K562 (cell line): Measurements from ENCODE around the gene PTPRR. TPM values are rescaled to one million over a fixed set of nuclear protein-coding genes. Genes with fewer than 3 reads are reported as not detected.

ENCODE experiments used
- ATAC-seq: fragments of 200-7000 bp; cut with Tn5 transposase; 3 replicates; pipeline ENCODE4 v1.9.1; 2020; ENCODE audit warnings: moderate library complexity
- BruUV-seq: library from RNA; stranded (reverse); fragments of 400-500 nt; replicated peaks from 2 replicates; lab custom pipeline; 2021; lab: Mats Ljungman, UMichigan
- CTCF ChIA-PET: fragments of 300-600 bp; formaldehyde crosslinking; extraction: SDS; loops from one replicate; lab custom pipeline; 2021; ENCODE audit warnings: low intra/inter-chr PET ratio; lab: Yijun Ruan, JAX
- POLR2A ChIA-PET: fragments of 300-600, 350-650 bp; sonication (Branson Sonifier 250); formaldehyde crosslinking; extraction: SDS; loops from one replicate; lab custom pipeline; 2021; ENCODE audit warnings: antibody characterized with exemption, inconsistent platforms; lab: Yijun Ruan, JAX
- DNase-seq, 4 experiments: peaks; one replicate each; pipeline versions ENCODE4 v3.0.0 to v3.0.0-alpha.2; 2011 to 2018; ENCODE audit warnings: low spot score in 3 of 4, mixed read lengths in 3 of 4; ENCODE audit errors: extremely low read depth in 1 of 4
- FAIRE-seq: peaks from 2 replicates; lab custom pipeline; 2011; peaks lifted over from hg19 to GRCh38; lab: Jason Lieb, UNC
- H2AFZ ChIP-seq: 2 replicates; pipeline ENCODE4 v1.6.0; 2011; ENCODE audit warnings: low read depth, low read length, control low read depth, inconsistent platforms
- H3K27ac ChIP-seq: fragments of 200-600 bp; 3 replicates; pipeline ENCODE4 v1.8.0; 2011; ENCODE audit warnings: low read depth, mild to moderate bottlenecking, control low read depth, inconsistent platforms, low read length, moderate library complexity, mixed read lengths; ENCODE audit errors: extremely low read depth
- H3K27me3 ChIP-seq, 2 experiments: fragments of 300-600 bp in 1 of 2; 2 replicates in 1 of 2; 3 replicates in 1 of 2; pipeline versions ENCODE4 v1.6.0 to v1.8.0; 2011; ENCODE audit warnings: inconsistent platforms in 2 of 2, low read length in 2 of 2, mild to moderate bottlenecking in 1 of 2, mixed read lengths in 1 of 2, moderate library complexity in 1 of 2; ENCODE audit not compliant: control insufficient read depth in 2 of 2, insufficient read depth in 2 of 2
- H3K36me3 ChIP-seq: fragments of 300-600 bp; 3 replicates; pipeline ENCODE4 v1.8.0; 2011; ENCODE audit warnings: mild to moderate bottlenecking, low read length, inconsistent platforms; ENCODE audit not compliant: control insufficient read depth, insufficient read depth
- H3K4me1 ChIP-seq, 2 experiments: fragments of 200-600 bp in 1 of 2; replicated peaks in 1 of 2; 2 replicates in 1 of 2; 3 replicates in 1 of 2; pipeline versions ENCODE4 v1.5.1 to v1.8.0; 2011; ENCODE audit warnings: inconsistent platforms in 2 of 2, low read length in 2 of 2, mild to moderate bottlenecking in 1 of 2, mixed read lengths in 1 of 2, moderate library complexity in 1 of 2; ENCODE audit not compliant: control insufficient read depth in 2 of 2, insufficient read depth in 2 of 2
- H3K4me2 ChIP-seq: 2 replicates; pipeline ENCODE4 v1.6.1; 2011; ENCODE audit warnings: low read length, control low read depth, inconsistent platforms, mixed read lengths; ENCODE audit not compliant: insufficient read depth
- H3K4me3 ChIP-seq: fragments of 200-600 bp; sonication (generic), shearing (Covaris generic); 2 replicates; pipeline ENCODE4 v1.5.1; 2016; ENCODE audit warnings: control low read depth, inconsistent platforms
- H3K79me2 ChIP-seq: fragments of 200-600 bp; 3 replicates; pipeline ENCODE4 v1.8.0; 2011; ENCODE audit warnings: low read length, inconsistent platforms; ENCODE audit not compliant: control insufficient read depth, insufficient read depth
- H3K9ac ChIP-seq, 2 experiments: 2 replicates each; pipeline versions ENCODE4 v1.6.0 to v1.6.1; 2011; ENCODE audit warnings: low read depth in 2 of 2, low read length in 2 of 2, control low read depth in 1 of 2, inconsistent platforms in 1 of 2, mild to moderate bottlenecking in 1 of 2, mixed read lengths in 1 of 2; ENCODE audit not compliant: insufficient read depth in 1 of 2
- H3K9me1 ChIP-seq: one replicate; pipeline ENCODE4 v1.6.0; 2011; ENCODE audit warnings: inconsistent platforms, mild to moderate bottlenecking, low read length, moderate library complexity; ENCODE audit not compliant: control insufficient read depth, insufficient read depth
- H3K9me3 ChIP-seq: replicated peaks from 2 replicates; pipeline ENCODE4 v1.5.1; 2011; ENCODE audit warnings: low read depth, low read length, inconsistent platforms; ENCODE audit not compliant: control insufficient read depth, insufficient read depth
- H4K20me1 ChIP-seq: replicated peaks from 2 replicates; pipeline ENCODE4 v1.6.1; 2011; ENCODE audit warnings: low read length, inconsistent platforms, mixed read lengths; ENCODE audit not compliant: control insufficient read depth, insufficient read depth
- C11orf30 ChIP-seq: fragments of 450-650 bp; IDR thresholded peaks from 2 replicates; pipeline ENCODE4 v1.6.1; 2016; ENCODE audit warnings: low read depth, mild to moderate bottlenecking
- CC2D1A ChIP-seq: fragments of 450-650 bp; IDR thresholded peaks from 2 replicates; pipeline ENCODE4 v1.6.1; 2017; ENCODE audit warnings: mild to moderate bottlenecking
- CEBPB ChIP-seq: fragments of 450-650 bp; IDR thresholded peaks from 2 replicates; pipeline ENCODE4 v1.6.1; 2016; ENCODE audit warnings: missing genetic modification characterization, missing compliant biosample characterization
- CEBPG ChIP-seq, 3 experiments: fragments of 200-800 bp in 1 of 3; sonication (Bioruptor generic) in 1 of 3; sonication (generic) in 1 of 3; formaldehyde crosslinking in 1 of 3; IDR thresholded peaks in 2 of 3; conservative IDR thresholded peaks in 1 of 3; 2 replicates each; pipeline versions ENCODE4 v1.6.1 to v1.8.0; 2016 to 2022; ENCODE audit warnings: missing compliant biosample characterization in 2 of 3, missing genetic modification characterization in 2 of 3, mild to moderate bottlenecking in 1 of 3, missing genetic modification reagents in 1 of 3
- MAFG ChIP-seq: fragments of 450-650 bp; conservative IDR thresholded peaks from 2 replicates; pipeline ENCODE4 v1.6.1; 2016; ENCODE audit warnings: missing genetic modification characterization, missing compliant biosample characterization
- ZNF316 ChIP-seq: fragments of 450-650 bp; IDR thresholded peaks from 2 replicates; pipeline ENCODE4 v1.6.1; 2016
- WGBS: fragments of 100-300 bp; shearing (Covaris generic); methylation state at CpG from one replicate; pipeline ENCODE4 v1.1.6; 2016; ENCODE audit warnings: low coverage, mixed read lengths; ENCODE audit not compliant: insufficient coverage; ENCODE audit errors: missing lambda C conversion rate; 5-methylcytosine and 5-hydroxymethylcytosine counted together
- in situ Hi-C: fragments of 300-500 bp; cut with MboI; formaldehyde crosslinking; loops from 4 replicates; pipeline ENCODE4 v1.15.0; 2018; ENCODE audit warnings: inconsistent platforms, mixed read lengths
- intact Hi-C: fragments of 100-400 bp; cut with micrococcal nuclease; formaldehyde crosslinking; loops from 2 replicates; pipeline ENCODE4 v1.14.2; 2022
- polyA plus RNA-seq, 8 experiments: library from polyadenylated mRNA; depleted of rRNA in 4 of 8; stranded (reverse) in 5 of 8; unstranded in 3 of 8; fragments of >200 nt; fragmentation: Nextera tagmentation in 2 of 8; fragmentation: Illumina TruSeq in 1 of 8; extraction: Ambion mirVana in 2 of 8; extraction: Trizol in 1 of 8; gene quantifications; 2 replicates each; pipeline versions ENCODE4 v1.2.1 to v1.2.3, GENCODE V29; 2011 to 2014; ENCODE audit warnings: inconsistent platforms in 1 of 8, missing spikeins in 1 of 8
- total RNA-seq, 7 experiments: library from RNA; depleted of rRNA in 6 of 7; stranded (reverse); fragments of >200 nt in 6 of 7; fragmentation: Illumina TruSeq in 2 of 7; extraction: Trizol in 2 of 7; gene quantifications; 2 replicates each; pipeline versions ENCODE4 v1.2.1 to v1.2.3, GENCODE V29; 2011 to 2021; ENCODE audit warnings: low replicate concordance in 1 of 7
- TF ChIP-seq, protein P1 (sequence below), 2 experiments: fragments of 450-650 bp; formaldehyde crosslinking in 1 of 2; IDR thresholded peaks; 2 replicates each; pipeline versions ENCODE4 v1.4.0 to v1.6.1; 2014 to 2020; ENCODE audit warnings: mild to moderate bottlenecking in 2 of 2, borderline replicate concordance in 1 of 2, low read depth in 1 of 2

The PTPRR gene
- total and polyA plus RNA-seq, 9 of the 15 experiments (the other 6 are each of a cell fraction or from before 2014, with no cell fraction given), result 6.6 to 41.7 (median 12.3) TPM

DNA sequence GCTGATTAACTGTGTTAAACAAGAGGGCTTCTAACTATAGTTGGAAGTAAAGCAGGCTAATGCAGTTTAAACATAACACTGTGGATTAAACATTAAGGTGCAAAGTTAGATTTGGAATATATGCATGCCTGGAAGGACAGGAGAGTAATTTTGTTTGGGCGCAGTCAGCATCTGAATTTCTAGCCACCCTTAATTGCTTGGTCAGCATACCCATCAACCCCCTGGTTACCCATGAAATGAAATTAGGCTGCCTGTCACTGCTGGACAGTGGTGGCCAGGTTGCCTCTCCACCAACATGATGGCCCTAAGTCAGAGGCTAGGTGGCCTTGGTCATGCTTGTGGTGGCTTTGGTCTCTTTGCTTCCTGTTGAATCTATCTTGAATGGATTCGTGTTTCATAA lies 253.3 kb downstream of the PTPRR start:
- POLR2A ChIA-PET, result interaction anchor here (1.5 kb wide), 1 partner anchor 8 kb away, joined by 5 read pairs; no protein-coding TSS in a partner anchor
- no peak overlapping the region for H3K27ac ChIP-seq
- CTCF ChIA-PET, result no interaction called here
- intact Hi-C loops (no loop called here), in situ Hi-C loops (no loop called here)
- FAIRE-seq (no peak), ATAC-seq (no peak), DNase-seq (no peak)
- no peaks in the 10 kb centered on the region for H3K79me2 ChIP-seq
- no peak overlapping the region for H3K9ac ChIP-seq
- no peaks in the 10 kb centered on the region for H3K36me3 ChIP-seq
- no peak overlapping the region for H3K4me3 ChIP-seq
- H3K9me1 ChIP-seq, result no peaks in the 10 kb centered on the region
- no peaks in the 10 kb centered on the region for H3K27me3 ChIP-seq
- H4K20me1 ChIP-seq, result no peaks in the 10 kb centered on the region
- H2AFZ ChIP-seq, result peak overlapping the region; percentile 60
- H3K4me1 ChIP-seq, result peaks cover 0 to 8% of the 10 kb centered on the region in 2 experiments; a peak in 3 of 5 replicates
- H3K4me2 ChIP-seq, result no peak overlapping the region
- H3K9me3 ChIP-seq, result no peaks in the 10 kb centered on the region
- TF ChIP-seq MAFG (tag) (0 out of 2 replicates have a peak, but pooled peaks have one; percentile 15), CC2D1A (no peak), ZNF316 (peak; percentile 64), C11orf30 (peak; percentile 59; the same call in 1 of the 2 replicates)
- no TSS peak for BruUV-seq
- WGBS, result 57% methylated on average over 2 of the region's 2 CpGs

DNA sequence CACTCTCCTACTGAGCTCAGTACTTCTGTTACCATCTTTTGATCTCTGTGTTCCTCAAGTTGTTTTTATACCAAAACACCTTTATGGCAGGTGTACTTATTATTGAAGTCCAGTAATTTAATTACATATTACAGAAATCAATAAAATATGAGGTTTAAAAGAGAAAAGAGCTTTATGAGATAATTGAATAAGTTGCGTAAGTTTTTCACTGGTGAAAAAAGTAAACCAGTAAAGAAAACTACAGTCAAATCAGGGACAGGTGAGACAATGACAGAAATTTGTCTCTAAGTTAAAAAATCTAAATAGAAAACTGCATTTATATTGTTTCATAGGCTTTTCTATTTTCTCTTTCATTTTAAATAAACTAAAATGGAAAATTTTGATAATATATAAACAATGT lies 254.2 kb downstream of the PTPRR start:
- ChIA-PET CTCF (no interaction called here), POLR2A (no interaction called here)
- TF ChIP-seq CEBPB (tag) (peak; percentile 79), CEBPG (CRISPR knock-in tag; IDR thresholded peaks at IDR 0.05) (no peak), CEBPG (tag; conservative IDR thresholded peaks at IDR 0.05 in 1 of 2, IDR thresholded peaks at IDR 0.05 in 1 of 2) (peak in 1 of 2 experiments; percentile 55; a peak in 2 of 4 replicates)
- TF ChIP-seq, protein P1, sequence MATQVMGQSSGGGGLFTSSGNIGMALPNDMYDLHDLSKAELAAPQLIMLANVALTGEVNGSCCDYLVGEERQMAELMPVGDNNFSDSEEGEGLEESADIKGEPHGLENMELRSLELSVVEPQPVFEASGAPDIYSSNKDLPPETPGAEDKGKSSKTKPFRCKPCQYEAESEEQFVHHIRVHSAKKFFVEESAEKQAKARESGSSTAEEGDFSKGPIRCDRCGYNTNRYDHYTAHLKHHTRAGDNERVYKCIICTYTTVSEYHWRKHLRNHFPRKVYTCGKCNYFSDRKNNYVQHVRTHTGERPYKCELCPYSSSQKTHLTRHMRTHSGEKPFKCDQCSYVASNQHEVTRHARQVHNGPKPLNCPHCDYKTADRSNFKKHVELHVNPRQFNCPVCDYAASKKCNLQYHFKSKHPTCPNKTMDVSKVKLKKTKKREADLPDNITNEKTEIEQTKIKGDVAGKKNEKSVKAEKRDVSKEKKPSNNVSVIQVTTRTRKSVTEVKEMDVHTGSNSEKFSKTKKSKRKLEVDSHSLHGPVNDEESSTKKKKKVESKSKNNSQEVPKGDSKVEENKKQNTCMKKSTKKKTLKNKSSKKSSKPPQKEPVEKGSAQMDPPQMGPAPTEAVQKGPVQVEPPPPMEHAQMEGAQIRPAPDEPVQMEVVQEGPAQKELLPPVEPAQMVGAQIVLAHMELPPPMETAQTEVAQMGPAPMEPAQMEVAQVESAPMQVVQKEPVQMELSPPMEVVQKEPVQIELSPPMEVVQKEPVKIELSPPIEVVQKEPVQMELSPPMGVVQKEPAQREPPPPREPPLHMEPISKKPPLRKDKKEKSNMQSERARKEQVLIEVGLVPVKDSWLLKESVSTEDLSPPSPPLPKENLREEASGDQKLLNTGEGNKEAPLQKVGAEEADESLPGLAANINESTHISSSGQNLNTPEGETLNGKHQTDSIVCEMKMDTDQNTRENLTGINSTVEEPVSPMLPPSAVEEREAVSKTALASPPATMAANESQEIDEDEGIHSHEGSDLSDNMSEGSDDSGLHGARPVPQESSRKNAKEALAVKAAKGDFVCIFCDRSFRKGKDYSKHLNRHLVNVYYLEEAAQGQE (IDR thresholded peaks at IDR 0.05; ENCODE audit: borderline replicate concordance), result no peak
- TF ChIP-seq, protein P1 (CRISPR knock-in tag; IDR thresholded peaks at IDR 0.05; ENCODE audit: low read depth), result no peak
- TF ChIP-seq, all 486 proteins: peak for 2
- H3K27ac ChIP-seq, result no peak overlapping the region
- no peaks in the 10 kb centered on the region for H3K79me2 ChIP-seq
- H3K36me3 ChIP-seq, result no peaks in the 10 kb centered on the region
- peaks cover 0 to 17% of the 10 kb centered on the region in 2 experiments; a peak in 3 of 5 replicates for H3K4me1 ChIP-seq
- in situ Hi-C loops (no loop called here), intact Hi-C loops (no loop called here)
- no peak overlapping the region for H3K4me2 ChIP-seq
- DNase-seq, result no peak
- H2AFZ ChIP-seq, result no peak overlapping the region; the same call in 1 of the 2 replicates
- H3K4me3 ChIP-seq, result no peak overlapping the region
- no peak for ATAC-seq
- no peak overlapping the region for H3K9ac ChIP-seq
- no peak for FAIRE-seq
- no TSS peak for BruUV-seq
- H3K27me3 ChIP-seq, result no peaks in the 10 kb centered on the region
- no peaks in the 10 kb centered on the region for H3K9me1 ChIP-seq
- no peaks in the 10 kb centered on the region for H3K9me3 ChIP-seq
- H4K20me1 ChIP-seq, result no peaks in the 10 kb centered on the region
- 94% methylated on average over 1 of the region's 1 CpG for WGBS
